MM.1S (cell line): ENCODE measurements around the gene MXI1.

Experiments
- CTCF ChIP-seq: fragments of 300-600 bp; sonication (generic); IDR thresholded peaks from 2 replicates; pipeline ENCODE4 v1.5.1; 2016; ENCODE audit warnings: antibody characterized with exemption, low read length, mixed read lengths
- EZH2 ChIP-seq: fragments of 300-600 bp; sonication (generic); optimal IDR thresholded peaks from 2 replicates; pipeline ENCODE3; 2017; ENCODE audit warnings: low read depth, mild to moderate bottlenecking, antibody characterized with exemption, low read length, mixed read lengths
- EZH2phosphoT487 ChIP-seq: fragments of 300-600 bp; sonication (generic); IDR thresholded peaks from 2 replicates; pipeline ENCODE4 v1.6.1; 2018; ENCODE audit warnings: antibody characterized with exemption, low read length

GRCh38 chr10:110223298-110223925, 16.0 kb downstream of the MXI1 start:
- no peak for TF ChIP-seq CTCF
- TF ChIP-seq EZH2phosphoT487: no peak
- no peak for TF ChIP-seq EZH2
